SK-N-SH treated with all-trans-retinoic acid at 6 μM for 48 hours (cell line): ENCODE data around the gene XDH.

ENCODE experiments used
- ATAC-seq: fragments of 200-7000 bp; cut with Tn5 transposase; 3 replicates; pipeline ENCODE4 v1.9.1; 2020; ENCODE audit warnings: mild to moderate bottlenecking, moderate library complexity
- ARNTL ChIP-seq: fragments of 450-650 bp; formaldehyde crosslinking; IDR thresholded peaks from 2 replicates; pipeline ENCODE4 v1.5.0; 2020; ENCODE audit warnings: low read depth, mild to moderate bottlenecking, moderate library complexity, borderline replicate concordance
- BACH2 ChIP-seq: fragments of 250-450 bp; sonication (Bioruptor Pico); IDR thresholded peaks from 2 replicates; pipeline ENCODE4 v1.9.0; 2021; ENCODE audit warnings: mild to moderate bottlenecking, borderline replicate concordance
- CSDC2 ChIP-seq: fragments of 250-450 bp; sonication (Bioruptor Pico); IDR thresholded peaks from 2 replicates; pipeline ENCODE4 v1.5.0; 2020; ENCODE audit warnings: mild to moderate bottlenecking, moderate library complexity
- ESRRG ChIP-seq: fragments of 250-450 bp; sonication (Bioruptor Pico); IDR thresholded peaks from 2 replicates; pipeline ENCODE4 v1.6.1; 2021; ENCODE audit warnings: mild to moderate bottlenecking
- GLIS3 ChIP-seq: fragments of 250-450 bp; sonication (Bioruptor Pico); IDR thresholded peaks from 2 replicates; pipeline ENCODE4 v1.5.0; 2020; ENCODE audit warnings: mild to moderate bottlenecking, moderate library complexity
- ISL1 ChIP-seq: fragments of 250-450 bp; sonication (Bioruptor Pico); IDR thresholded peaks from 2 replicates; pipeline ENCODE4 v2.1.2; 2022; ENCODE audit warnings: mild to moderate bottlenecking, moderate library complexity
- OSR1 ChIP-seq: fragments of 250-450 bp; sonication (Bioruptor Pico); IDR thresholded peaks from 2 replicates; pipeline ENCODE4 v1.8.0; 2022; ENCODE audit warnings: moderate library complexity, mild to moderate bottlenecking, inconsistent platforms
- PPARA ChIP-seq: fragments of 250-450 bp; sonication (Bioruptor Pico); IDR thresholded peaks from 2 replicates; pipeline ENCODE4 v1.5.0; 2020; ENCODE audit warnings: mild to moderate bottlenecking, borderline replicate concordance
- RARB ChIP-seq: fragments of 250-450 bp; sonication (Bioruptor Pico); IDR thresholded peaks from 2 replicates; pipeline ENCODE4 v1.8.0; 2021; ENCODE audit warnings: mild to moderate bottlenecking, moderate library complexity
- SNAI2 ChIP-seq: fragments of 250-450 bp; sonication (Bioruptor Pico); IDR thresholded peaks from 2 replicates; pipeline ENCODE4 v1.5.0; 2020; ENCODE audit warnings: mild to moderate bottlenecking, moderate library complexity
- TCF4 ChIP-seq: fragments of 250-450 bp; sonication (Bioruptor Pico); IDR thresholded peaks from 2 replicates; pipeline ENCODE4 v1.8.0; 2021; ENCODE audit warnings: mild to moderate bottlenecking, moderate library complexity, borderline replicate concordance
- ZC3H10 ChIP-seq: fragments of 250-450 bp; sonication (Bioruptor Pico); IDR thresholded peaks from 2 replicates; pipeline ENCODE4 v1.5.1; 2021; ENCODE audit warnings: mild to moderate bottlenecking, moderate library complexity
- ZFP3 ChIP-seq: fragments of 250-450 bp; sonication (Bioruptor Pico); IDR thresholded peaks from 2 replicates; pipeline ENCODE4 v1.5.0; 2020; ENCODE audit warnings: mild to moderate bottlenecking, moderate library complexity
- ZNF565 ChIP-seq: fragments of 450-650 bp; formaldehyde crosslinking; conservative IDR thresholded peaks from 2 replicates; pipeline ENCODE4 v1.5.0; 2020; ENCODE audit warnings: low read depth, mild to moderate bottlenecking, moderate library complexity
- ZNF70 ChIP-seq: fragments of 450-650 bp; formaldehyde crosslinking; IDR thresholded peaks from 2 replicates; pipeline ENCODE4 v1.5.0; 2020; ENCODE audit warnings: mild to moderate bottlenecking, moderate library complexity
- ZNF8 ChIP-seq: fragments of 450-650 bp; formaldehyde crosslinking; IDR thresholded peaks from 2 replicates; pipeline ENCODE4 v1.5.0; 2020; ENCODE audit warnings: mild to moderate bottlenecking, moderate library complexity
- TF ChIP-seq, protein P1 (sequence below): fragments of 250-450 bp; sonication (Bioruptor Pico); IDR thresholded peaks from 2 replicates; pipeline ENCODE4 v1.5.1; 2020; ENCODE audit warnings: low read depth, mild to moderate bottlenecking, moderate library complexity
- TF ChIP-seq, protein P2 (sequence below): fragments of 250-450 bp; sonication (Bioruptor Pico); IDR thresholded peaks from 2 replicates; pipeline ENCODE4 v1.8.0; 2020; ENCODE audit warnings: mild to moderate bottlenecking, moderate library complexity, borderline replicate concordance
- TF ChIP-seq, protein P3 (sequence below): fragments of 250-450 bp; sonication (Bioruptor Pico); IDR thresholded peaks from 2 replicates; pipeline ENCODE4 v1.5.0; 2020; ENCODE audit warnings: mild to moderate bottlenecking, moderate library complexity
- TF ChIP-seq, protein P4 (sequence below): fragments of 250-450 bp; sonication (Bioruptor Pico); IDR thresholded peaks from 2 replicates; pipeline ENCODE4 v1.5.1; 2021; ENCODE audit warnings: mild to moderate bottlenecking, moderate library complexity
- TF ChIP-seq, protein P5 (sequence below): fragments of 250-450 bp; sonication (Bioruptor Pico); IDR thresholded peaks from 2 replicates; pipeline ENCODE4 v1.8.0; 2021; ENCODE audit warnings: low read depth, mild to moderate bottlenecking, moderate library complexity, borderline replicate concordance

The XDH gene

DNA sequence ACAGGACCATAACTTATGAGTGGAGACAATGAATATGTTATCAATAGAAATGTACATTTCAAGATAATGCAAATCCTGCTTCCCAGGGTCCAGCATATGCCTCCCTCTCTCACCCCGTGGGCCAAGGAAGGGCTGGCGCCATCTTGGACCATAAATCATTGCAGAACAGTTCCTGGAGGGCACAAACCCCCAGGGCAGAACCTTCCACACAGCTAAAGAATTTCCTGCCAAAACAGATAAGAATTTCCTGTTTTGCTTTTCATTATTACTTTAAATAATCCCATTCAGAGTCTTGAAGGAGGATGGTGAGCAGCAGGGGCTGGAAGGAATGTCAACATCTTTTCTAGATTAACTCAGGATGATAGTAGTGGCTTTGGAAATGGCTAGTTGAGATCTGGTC, 126.9 kb downstream of the XDH start:
- no peak for TF ChIP-seq ESRRG (CRISPR knock-in tag)
- TF ChIP-seq SNAI2, result no peak; the same call in 1 of the 2 replicates
- no peak for TF ChIP-seq ARNTL
- TF ChIP-seq CSDC2 (CRISPR knock-in tag), result no peak
- TF ChIP-seq, protein P1, sequence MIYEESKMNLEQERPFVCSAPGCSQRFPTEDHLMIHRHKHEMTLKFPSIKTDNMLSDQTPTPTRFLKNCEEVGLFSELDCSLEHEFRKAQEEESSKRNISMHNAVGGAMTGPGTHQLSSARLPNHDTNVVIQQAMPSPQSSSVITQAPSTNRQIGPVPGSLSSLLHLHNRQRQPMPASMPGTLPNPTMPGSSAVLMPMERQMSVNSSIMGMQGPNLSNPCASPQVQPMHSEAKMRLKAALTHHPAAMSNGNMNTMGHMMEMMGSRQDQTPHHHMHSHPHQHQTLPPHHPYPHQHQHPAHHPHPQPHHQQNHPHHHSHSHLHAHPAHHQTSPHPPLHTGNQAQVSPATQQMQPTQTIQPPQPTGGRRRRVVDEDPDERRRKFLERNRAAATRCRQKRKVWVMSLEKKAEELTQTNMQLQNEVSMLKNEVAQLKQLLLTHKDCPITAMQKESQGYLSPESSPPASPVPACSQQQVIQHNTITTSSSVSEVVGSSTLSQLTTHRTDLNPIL (CRISPR knock-in tag), result no peak
- peak; percentile 36 for TF ChIP-seq ISL1 (CRISPR knock-in tag)
- TF ChIP-seq, all 23 proteins: peak for 1
- ATAC-seq, result peak; percentile 72

DNA sequence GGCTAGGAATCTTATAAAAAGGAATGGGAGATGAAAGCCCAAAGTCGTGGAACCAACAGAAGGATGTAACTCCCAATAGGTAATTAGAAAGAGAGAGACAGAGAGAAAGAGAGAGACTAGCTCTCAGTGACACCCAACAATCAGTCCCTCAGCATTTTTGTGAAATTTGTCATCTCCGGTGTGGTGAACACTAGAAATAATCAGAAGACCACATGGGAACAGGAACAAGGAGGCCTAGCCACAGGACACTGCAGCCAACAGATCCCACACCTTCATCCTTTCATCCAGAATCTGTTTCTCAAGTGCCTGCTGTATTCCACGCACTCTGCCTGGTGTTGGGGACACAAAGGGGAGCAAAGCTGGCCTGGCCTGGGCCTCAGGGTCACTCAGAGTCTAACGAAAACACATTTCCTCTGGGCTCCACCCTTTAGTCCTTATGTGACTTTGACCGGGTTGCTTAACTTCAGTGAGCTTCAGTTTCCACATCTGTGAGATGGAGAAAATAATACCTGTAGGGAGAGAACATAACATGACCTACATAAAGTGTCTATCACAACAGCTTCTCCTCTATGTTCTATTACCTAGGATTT, 127.5 kb downstream of the XDH start:
- TF ChIP-seq ZNF8 (CRISPR knock-in tag) (no peak), ZC3H10 (CRISPR knock-in tag) (no peak), ISL1 (CRISPR knock-in tag) (no peak), SNAI2 (no peak), TCF4 (CRISPR knock-in tag) (no peak)
- TF ChIP-seq, protein P2, sequence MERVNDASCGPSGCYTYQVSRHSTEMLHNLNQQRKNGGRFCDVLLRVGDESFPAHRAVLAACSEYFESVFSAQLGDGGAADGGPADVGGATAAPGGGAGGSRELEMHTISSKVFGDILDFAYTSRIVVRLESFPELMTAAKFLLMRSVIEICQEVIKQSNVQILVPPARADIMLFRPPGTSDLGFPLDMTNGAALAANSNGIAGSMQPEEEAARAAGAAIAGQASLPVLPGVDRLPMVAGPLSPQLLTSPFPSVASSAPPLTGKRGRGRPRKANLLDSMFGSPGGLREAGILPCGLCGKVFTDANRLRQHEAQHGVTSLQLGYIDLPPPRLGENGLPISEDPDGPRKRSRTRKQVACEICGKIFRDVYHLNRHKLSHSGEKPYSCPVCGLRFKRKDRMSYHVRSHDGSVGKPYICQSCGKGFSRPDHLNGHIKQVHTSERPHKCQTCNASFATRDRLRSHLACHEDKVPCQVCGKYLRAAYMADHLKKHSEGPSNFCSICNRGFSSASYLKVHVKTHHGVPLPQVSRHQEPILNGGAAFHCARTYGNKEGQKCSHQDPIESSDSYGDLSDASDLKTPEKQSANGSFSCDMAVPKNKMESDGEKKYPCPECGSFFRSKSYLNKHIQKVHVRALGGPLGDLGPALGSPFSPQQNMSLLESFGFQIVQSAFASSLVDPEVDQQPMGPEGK (CRISPR knock-in tag), result no peak
- TF ChIP-seq, protein P3, sequence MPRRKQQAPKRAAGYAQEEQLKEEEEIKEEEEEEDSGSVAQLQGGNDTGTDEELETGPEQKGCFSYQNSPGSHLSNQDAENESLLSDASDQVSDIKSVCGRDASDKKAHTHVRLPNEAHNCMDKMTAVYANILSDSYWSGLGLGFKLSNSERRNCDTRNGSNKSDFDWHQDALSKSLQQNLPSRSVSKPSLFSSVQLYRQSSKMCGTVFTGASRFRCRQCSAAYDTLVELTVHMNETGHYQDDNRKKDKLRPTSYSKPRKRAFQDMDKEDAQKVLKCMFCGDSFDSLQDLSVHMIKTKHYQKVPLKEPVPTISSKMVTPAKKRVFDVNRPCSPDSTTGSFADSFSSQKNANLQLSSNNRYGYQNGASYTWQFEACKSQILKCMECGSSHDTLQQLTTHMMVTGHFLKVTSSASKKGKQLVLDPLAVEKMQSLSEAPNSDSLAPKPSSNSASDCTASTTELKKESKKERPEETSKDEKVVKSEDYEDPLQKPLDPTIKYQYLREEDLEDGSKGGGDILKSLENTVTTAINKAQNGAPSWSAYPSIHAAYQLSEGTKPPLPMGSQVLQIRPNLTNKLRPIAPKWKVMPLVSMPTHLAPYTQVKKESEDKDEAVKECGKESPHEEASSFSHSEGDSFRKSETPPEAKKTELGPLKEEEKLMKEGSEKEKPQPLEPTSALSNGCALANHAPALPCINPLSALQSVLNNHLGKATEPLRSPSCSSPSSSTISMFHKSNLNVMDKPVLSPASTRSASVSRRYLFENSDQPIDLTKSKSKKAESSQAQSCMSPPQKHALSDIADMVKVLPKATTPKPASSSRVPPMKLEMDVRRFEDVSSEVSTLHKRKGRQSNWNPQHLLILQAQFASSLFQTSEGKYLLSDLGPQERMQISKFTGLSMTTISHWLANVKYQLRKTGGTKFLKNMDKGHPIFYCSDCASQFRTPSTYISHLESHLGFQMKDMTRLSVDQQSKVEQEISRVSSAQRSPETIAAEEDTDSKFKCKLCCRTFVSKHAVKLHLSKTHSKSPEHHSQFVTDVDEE (CRISPR knock-in tag), result no peak
- no peak for ATAC-seq

DNA sequence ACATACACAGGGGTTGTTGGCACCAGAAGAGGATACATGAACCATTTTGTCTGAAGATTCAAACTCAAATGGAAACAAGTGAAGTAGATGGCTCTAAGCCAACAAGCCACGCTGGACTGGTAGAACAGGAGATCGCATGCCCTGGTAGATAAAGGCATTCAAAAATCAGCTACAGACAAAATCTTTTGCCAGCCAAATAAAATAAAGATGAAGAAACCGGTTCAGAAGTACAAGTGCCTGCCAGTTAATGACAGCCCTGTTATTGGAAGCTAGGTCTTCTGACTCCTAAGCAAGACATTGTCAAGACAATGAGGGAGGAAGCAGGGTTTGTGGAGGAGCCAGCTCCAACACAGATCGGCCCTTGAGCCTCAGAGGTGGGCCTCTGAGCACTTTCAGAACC, 128.3 kb downstream of the XDH start:
- ATAC-seq, result no peak
- TF ChIP-seq, protein P1 (CRISPR knock-in tag), result no peak
- TF ChIP-seq ZNF8 (CRISPR knock-in tag), result no peak
- no peak for TF ChIP-seq OSR1 (CRISPR knock-in tag)
- no peak for TF ChIP-seq RARB (CRISPR knock-in tag)
- no peak for TF ChIP-seq ARNTL
- no peak for TF ChIP-seq GLIS3 (CRISPR knock-in tag)
- TF ChIP-seq, protein P4, sequence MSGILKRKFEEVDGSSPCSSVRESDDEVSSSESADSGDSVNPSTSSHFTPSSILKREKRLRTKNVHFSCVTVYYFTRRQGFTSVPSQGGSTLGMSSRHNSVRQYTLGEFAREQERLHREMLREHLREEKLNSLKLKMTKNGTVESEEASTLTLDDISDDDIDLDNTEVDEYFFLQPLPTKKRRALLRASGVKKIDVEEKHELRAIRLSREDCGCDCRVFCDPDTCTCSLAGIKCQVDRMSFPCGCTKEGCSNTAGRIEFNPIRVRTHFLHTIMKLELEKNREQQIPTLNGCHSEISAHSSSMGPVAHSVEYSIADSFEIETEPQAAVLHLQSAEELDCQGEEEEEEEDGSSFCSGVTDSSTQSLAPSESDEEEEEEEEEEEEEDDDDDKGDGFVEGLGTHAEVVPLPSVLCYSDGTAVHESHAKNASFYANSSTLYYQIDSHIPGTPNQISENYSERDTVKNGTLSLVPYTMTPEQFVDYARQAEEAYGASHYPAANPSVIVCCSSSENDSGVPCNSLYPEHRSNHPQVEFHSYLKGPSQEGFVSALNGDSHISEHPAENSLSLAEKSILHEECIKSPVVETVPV, result no peak
- TF ChIP-seq, protein P2 (CRISPR knock-in tag), result no peak
- no peak for TF ChIP-seq SNAI2
- TF ChIP-seq ZNF565, result no peak
- TF ChIP-seq PPARA (CRISPR knock-in tag), result no peak
- TF ChIP-seq, protein P5, sequence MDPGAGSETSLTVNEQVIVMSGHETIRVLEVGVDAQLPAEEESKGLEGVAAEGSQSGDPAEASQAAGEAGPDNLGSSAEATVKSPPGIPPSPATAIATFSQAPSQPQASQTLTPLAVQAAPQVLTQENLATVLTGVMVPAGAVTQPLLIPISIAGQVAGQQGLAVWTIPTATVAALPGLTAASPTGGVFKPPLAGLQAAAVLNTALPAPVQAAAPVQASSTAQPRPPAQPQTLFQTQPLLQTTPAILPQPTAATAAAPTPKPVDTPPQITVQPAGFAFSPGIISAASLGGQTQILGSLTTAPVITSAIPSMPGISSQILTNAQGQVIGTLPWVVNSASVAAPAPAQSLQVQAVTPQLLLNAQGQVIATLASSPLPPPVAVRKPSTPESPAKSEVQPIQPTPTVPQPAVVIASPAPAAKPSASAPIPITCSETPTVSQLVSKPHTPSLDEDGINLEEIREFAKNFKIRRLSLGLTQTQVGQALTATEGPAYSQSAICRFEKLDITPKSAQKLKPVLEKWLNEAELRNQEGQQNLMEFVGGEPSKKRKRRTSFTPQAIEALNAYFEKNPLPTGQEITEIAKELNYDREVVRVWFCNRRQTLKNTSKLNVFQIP (CRISPR knock-in tag), result no peak
- TF ChIP-seq ZNF70 (CRISPR knock-in tag), result no peak
- TF ChIP-seq CSDC2 (CRISPR knock-in tag), result no peak
- TF ChIP-seq ZC3H10 (CRISPR knock-in tag), result no peak
- no peak for TF ChIP-seq ISL1 (CRISPR knock-in tag)
- TF ChIP-seq ESRRG (CRISPR knock-in tag), result no peak
- TF ChIP-seq BACH2, result no peak
- no peak for TF ChIP-seq ZFP3 (CRISPR knock-in tag)
